ENCODE results near the gene CWF19L1. TPM values are rescaled to one million over a fixed set of nuclear protein-coding genes. Genes with fewer than 3 reads are reported as not detected.

Gene CWF19L1
- total RNA-seq, 1 experiment from 2014 or later: 22.9 TPM

GRCh38 chr10:100265821-100266485 is 1.5 kb downstream of the CWF19L1 start:
- DNase-seq: no peak
- no TSS peak for BruUV-seq (replicated peaks)
- CTCF ChIA-PET: no interaction called here
- peaks cover 14% of the 10 kb centered on the region for H3K36me3 Mint-ChIP-seq (ENCODE audit: insufficient read depth, unreplicated experiment)
- no peak for TF ChIP-seq CTCF (IDR thresholded peaks at IDR 0.05; ENCODE audit: unreplicated experiment)
- intact Hi-C loops (cut with micrococcal nuclease; ENCODE audit: unreplicated experiment): no loop called here
- no peaks in the 10 kb centered on the region for H3K4me1 Mint-ChIP-seq (ENCODE audit: low read depth, unreplicated experiment)
- H3K27me3 Mint-ChIP-seq (ENCODE audit: unreplicated experiment): no peaks in the 10 kb centered on the region
- no peaks in the 10 kb centered on the region for H3K9me3 Mint-ChIP-seq (ENCODE audit: low read depth, unreplicated experiment)
- no peak overlapping the region for H3K4me3 Mint-ChIP-seq (ENCODE audit: low read depth, unreplicated experiment)
- H3K27ac Mint-ChIP-seq (ENCODE audit: unreplicated experiment): no peak overlapping the region

- no TSS peak for BruUV-seq (replicated peaks)
- Mint-ChIP-seq H3K4me1 (ENCODE audit: low read depth, unreplicated experiment) (no peaks in the 10 kb centered on the region), H3K27ac (ENCODE audit: unreplicated experiment) (no peak overlapping the region), H3K36me3 (ENCODE audit: insufficient read depth, unreplicated experiment) (peaks cover 31% of the 10 kb centered on the region), H3K4me3 (ENCODE audit: low read depth, unreplicated experiment) (no peak overlapping the region), H3K9me3 (ENCODE audit: low read depth, unreplicated experiment) (no peaks in the 10 kb centered on the region), H3K27me3 (ENCODE audit: unreplicated experiment) (no peaks in the 10 kb centered on the region)
- no peak for DNase-seq
- CTCF ChIA-PET: no interaction called here
- no peak for TF ChIP-seq CTCF (IDR thresholded peaks at IDR 0.05; ENCODE audit: unreplicated experiment)
- intact Hi-C loops (cut with micrococcal nuclease; ENCODE audit: unreplicated experiment): no loop called here
Observed at GRCh38 chr10:100254191-100254590, 13.2 kb downstream of the CWF19L1 start.

- Mint-ChIP-seq H3K9me3 (ENCODE audit: low read depth, unreplicated experiment) (no peaks in the 10 kb centered on the region), H3K36me3 (ENCODE audit: insufficient read depth, unreplicated experiment) (peaks cover 23% of the 10 kb centered on the region), H3K27ac (ENCODE audit: unreplicated experiment) (no peak overlapping the region), H3K4me1 (ENCODE audit: low read depth, unreplicated experiment) (no peaks in the 10 kb centered on the region), H3K27me3 (ENCODE audit: unreplicated experiment) (no peaks in the 10 kb centered on the region), H3K4me3 (ENCODE audit: low read depth, unreplicated experiment) (no peak overlapping the region)
- DNase-seq: no peak
- no peak for TF ChIP-seq CTCF (IDR thresholded peaks at IDR 0.05; ENCODE audit: unreplicated experiment)
- intact Hi-C loops (cut with micrococcal nuclease; ENCODE audit: unreplicated experiment): no loop called here
- CTCF ChIA-PET: no interaction called here
- BruUV-seq (replicated peaks): no TSS peak
Observed at GRCh38 chr10:100253041-100253440, 14.4 kb downstream of the CWF19L1 start.

- H3K4me1 Mint-ChIP-seq (ENCODE audit: low read depth, unreplicated experiment): no peaks in the 10 kb centered on the region
- no peak overlapping the region for H3K4me3 Mint-ChIP-seq (ENCODE audit: low read depth, unreplicated experiment)
- peaks cover 17% of the 10 kb centered on the region for H3K36me3 Mint-ChIP-seq (ENCODE audit: insufficient read depth, unreplicated experiment)
- intact Hi-C loops (cut with micrococcal nuclease; ENCODE audit: unreplicated experiment): no loop called here
- BruUV-seq (replicated peaks): no TSS peak
- DNase-seq: no peak
- H3K27me3 Mint-ChIP-seq (ENCODE audit: unreplicated experiment): no peaks in the 10 kb centered on the region
- H3K27ac Mint-ChIP-seq (ENCODE audit: unreplicated experiment): no peak overlapping the region
- CTCF ChIA-PET: no interaction called here
- no peak for TF ChIP-seq CTCF (IDR thresholded peaks at IDR 0.05; ENCODE audit: unreplicated experiment)
- no peaks in the 10 kb centered on the region for H3K9me3 Mint-ChIP-seq (ENCODE audit: low read depth, unreplicated experiment)
Observed at GRCh38 chr10:100248820-100249219, 18.6 kb downstream of the CWF19L1 start.
